Progenitor cell of endocrine pancreas (in vitro differentiated cells): ENCODE results near the gene KCNJ6. TPM values are rescaled to one million over a fixed set of nuclear protein-coding genes. Genes with fewer than 3 reads are reported as not detected.

ENCODE experiments used
- DNase-seq: peaks from one replicate; pipeline ENCODE4 v3.0.0; 2021; ENCODE audit warnings: low spot score; ENCODE audit not compliant: unreplicated experiment
- H3K27ac Mint-ChIP-seq: 2 replicates; pipeline ENCODE4 v1.8.0; 2021; ENCODE audit warnings: mild to moderate bottlenecking, moderate library complexity, mixed read lengths
- H3K27me3 Mint-ChIP-seq: 2 replicates; pipeline ENCODE4 v1.8.0; 2021; ENCODE audit warnings: mixed read lengths
- H3K36me3 Mint-ChIP-seq: 2 replicates; pipeline ENCODE4 v1.8.0; 2022; ENCODE audit warnings: mixed read lengths; ENCODE audit not compliant: insufficient read depth
- H3K4me1 Mint-ChIP-seq: 2 replicates; pipeline ENCODE4 v1.8.0; 2021; ENCODE audit warnings: low read depth, mixed read lengths
- H3K4me3 Mint-ChIP-seq: 2 replicates; pipeline ENCODE4 v1.8.0; 2021; ENCODE audit warnings: low read depth, mild to moderate bottlenecking, moderate library complexity, mixed read lengths
- H3K9me3 Mint-ChIP-seq: 2 replicates; pipeline ENCODE4 v1.8.0; 2021; ENCODE audit warnings: low read depth, mixed read lengths
- CTCF ChIP-seq: fragments of 200-600 bp; sonication (generic); IDR thresholded peaks from one replicate; pipeline ENCODE4 v1.5.0; 2021; ENCODE audit warnings: antibody characterized with exemption, mild to moderate bottlenecking; ENCODE audit not compliant: unreplicated experiment
- total RNA-seq: library from RNA; stranded (reverse); gene quantifications from 2 replicates; pipeline ENCODE4 v1.2.1, GENCODE V29; 2021

Gene KCNJ6
- total RNA-seq, 1 donor from 2014 or later = 3.3 TPM

GRCh38 chr21:37796011-37796410, 120.2 kb downstream of the KCNJ6 start:
- no peaks in the 10 kb centered on the region for H3K9me3 Mint-ChIP-seq
- H3K27ac Mint-ChIP-seq = no peak overlapping the region
- peaks cover 2% of the 10 kb centered on the region for H3K4me1 Mint-ChIP-seq
- peaks cover 3% of the 10 kb centered on the region for H3K27me3 Mint-ChIP-seq
- no peaks in the 10 kb centered on the region for H3K36me3 Mint-ChIP-seq
- no peak overlapping the region for H3K4me3 Mint-ChIP-seq
- TF ChIP-seq CTCF = no peak
- DNase-seq = no peak

GRCh38 chr21:37793660-37794059, 122.6 kb downstream of the KCNJ6 start:
- no peak overlapping the region for H3K4me3 Mint-ChIP-seq
- H3K27me3 Mint-ChIP-seq = no peaks in the 10 kb centered on the region
- no peak for TF ChIP-seq CTCF
- H3K4me1 Mint-ChIP-seq = no peaks in the 10 kb centered on the region
- no peaks in the 10 kb centered on the region for H3K36me3 Mint-ChIP-seq
- no peaks in the 10 kb centered on the region for H3K9me3 Mint-ChIP-seq
- DNase-seq = no peak
- H3K27ac Mint-ChIP-seq = no peak overlapping the region

GRCh38 chr21:37792046-37792445, 124.2 kb downstream of the KCNJ6 start:
- H3K4me3 Mint-ChIP-seq = no peak overlapping the region
- H3K27ac Mint-ChIP-seq = no peak overlapping the region
- H3K27me3 Mint-ChIP-seq = no peaks in the 10 kb centered on the region
- no peak for DNase-seq
- no peaks in the 10 kb centered on the region for H3K9me3 Mint-ChIP-seq
- H3K4me1 Mint-ChIP-seq = no peaks in the 10 kb centered on the region
- no peaks in the 10 kb centered on the region for H3K36me3 Mint-ChIP-seq
- TF ChIP-seq CTCF = no peak

GRCh38 chr21:37790905-37791304, 125.4 kb downstream of the KCNJ6 start:
- Mint-ChIP-seq H3K27ac (no peak overlapping the region), H3K4me3 (no peak overlapping the region), H3K36me3 (no peaks in the 10 kb centered on the region), H3K27me3 (no peaks in the 10 kb centered on the region), H3K9me3 (no peaks in the 10 kb centered on the region), H3K4me1 (no peaks in the 10 kb centered on the region)
- TF ChIP-seq CTCF = no peak
- DNase-seq = no peak

GRCh38 chr21:37788503-37788902, 127.8 kb downstream of the KCNJ6 start:
- Mint-ChIP-seq H3K27me3 (no peaks in the 10 kb centered on the region), H3K36me3 (no peaks in the 10 kb centered on the region), H3K27ac (no peak overlapping the region), H3K4me3 (no peak overlapping the region), H3K4me1 (no peaks in the 10 kb centered on the region), H3K9me3 (no peaks in the 10 kb centered on the region)
- no peak for DNase-seq
- no peak for TF ChIP-seq CTCF
